Right cardiac atrium (tissue), 5 donors: ENCODE data around the gene ERGIC1. TPM values are rescaled to one million over a fixed set of nuclear protein-coding genes. Genes with fewer than 3 reads are reported as not detected.

Source experiments
- ATAC-seq, 2 donors: fragments of 200-7000 bp; cut with Tn5 transposase; one replicate each; pipeline versions ENCODE4 v1.8.0 to v1.9.1; 2020; ENCODE audit warnings: moderate library complexity in 2 of 2, mild to moderate bottlenecking in 1 of 2
- DNase-seq, 3 donors: peaks; one replicate each; pipeline ENCODE4 v3.0.0-alpha.2; 2020
- H3K27ac ChIP-seq: one replicate; pipeline ENCODE4 v1.5.1; 2013; ENCODE audit warnings: mild to moderate bottlenecking, low read length, control low read depth, moderate library complexity
- H3K27me3 ChIP-seq: one replicate; pipeline ENCODE4 v1.6.1; 2013; ENCODE audit not compliant: control insufficient read depth, insufficient read depth
- H3K4me1 ChIP-seq: one replicate; pipeline ENCODE4 v1.6.1; 2013; ENCODE audit warnings: low read length; ENCODE audit not compliant: control insufficient read depth, insufficient read depth
- H3K4me3 ChIP-seq: one replicate; pipeline ENCODE4 v1.5.1; 2013; ENCODE audit warnings: low read length, control low read depth
- H3K9me3 ChIP-seq: one replicate; pipeline ENCODE4 v1.6.1; 2013; ENCODE audit warnings: low read length; ENCODE audit not compliant: control insufficient read depth
- WGBS: extraction: QIAGEN DNeasy Blood & Tissue Kit; methylation state at CpG from one replicate; pipeline ENCODE4 v1.1.7; 2013; 5-methylcytosine and 5-hydroxymethylcytosine counted together
- intact Hi-C, 4 donors: fragments of 100-400 bp; cut with DNase I; formaldehyde crosslinking; loops; one replicate each; pipeline versions ENCODE4 v1.11.0 to v1.14.0; 2022 to 2023
- polyA plus RNA-seq: library from polyadenylated mRNA; stranded (reverse); fragments of 200-250 nt; gene quantifications from one replicate; pipeline ENCODE4 v1.2.3, GENCODE V29; 2013
- total RNA-seq, 4 donors: library from RNA; stranded (reverse); fragmentation: NEBNext Ultra II Directional; extraction: Animal tissue kit (Norgen Biotek cat#: 25700); gene quantifications; one replicate each; pipeline ENCODE4 v1.2.1, GENCODE V29; 2021
- donor health status: healthy with polysubstance abuse.
- donor health status: DM: no; HTN: yes; CAD: no.
- donor health status: DM: no; HTN: no; CAD: no.
- donor health status: DM: no; HTN: yes; CAD: no; lungs with severe emphysema.
- donor health status: DM: yes; HTN: yes; CAD: no.

The ERGIC1 gene
- total and polyA plus RNA-seq, 5 donors: 73.1 to 96.8 (median 85.0) TPM

DNA sequence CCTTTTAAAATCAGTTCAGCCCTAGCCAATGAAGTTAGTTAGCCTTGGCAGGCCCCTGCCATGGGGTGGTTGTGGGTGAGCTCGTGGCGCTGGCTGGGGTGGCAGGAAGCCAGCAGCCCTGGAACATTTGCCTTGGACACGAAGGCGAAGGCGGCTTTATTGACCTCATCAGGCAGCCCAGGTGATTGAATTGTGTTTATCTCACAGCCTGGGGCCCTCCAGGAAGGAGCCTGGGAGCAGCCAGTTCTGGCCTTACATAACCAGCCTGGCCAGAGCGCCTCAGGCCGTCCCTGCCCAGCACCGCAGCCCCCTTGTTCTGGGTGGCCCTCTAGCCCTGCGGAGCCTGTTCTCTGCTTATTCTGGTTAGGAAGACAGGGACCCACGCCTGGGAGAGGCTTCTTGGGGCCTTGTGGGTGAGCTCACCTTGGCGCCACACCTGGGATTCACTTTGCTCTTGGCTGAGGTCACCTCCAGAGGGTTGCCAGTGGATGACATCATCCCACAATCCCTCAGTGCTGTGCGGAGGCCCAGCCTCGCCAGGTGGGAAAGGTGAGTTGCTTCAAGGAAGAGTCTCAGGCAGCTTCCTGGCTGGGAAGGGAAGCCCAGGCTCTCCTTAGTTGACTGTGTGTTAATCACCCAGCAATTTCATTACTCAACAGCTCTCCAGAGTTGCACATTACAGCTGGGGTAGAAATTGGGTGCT, 70.7 kb downstream of the ERGIC1 start:
- WGBS: 55% methylated on average over 13 of the region's 13 CpGs
- H3K4me1 ChIP-seq: peaks cover 20% of the 10 kb centered on the region

GRCh38 chr5:172905346-172906140, 71.5 kb downstream of the ERGIC1 start:
- H3K4me3 ChIP-seq: no peak overlapping the region
- no peaks in the 10 kb centered on the region for H3K9me3 ChIP-seq
- 82% methylated on average over 26 of the region's 26 CpGs for WGBS
- peak overlapping the region; percentile 38 for H3K27ac ChIP-seq
- no peaks in the 10 kb centered on the region for H3K27me3 ChIP-seq
- intact Hi-C loops: loop anchor here in 2 of 4 donors (10.0 kb wide), 2 partner anchors 131 to 191 kb away; partner anchors contain the start of gene DUSP1 (in 2 of the 2)
- peak in 2 of 3 donors; percentile 41 to 61 for DNase-seq
- no peak for ATAC-seq
- H3K4me1 ChIP-seq: peaks cover 20% of the 10 kb centered on the region

More for the DNA sequence above, 70.7 kb downstream of the ERGIC1 start:
- Histone ChIP-seq H3K4me3 (no peak overlapping the region), H3K27ac (peak overlapping the region; percentile 38), H3K9me3 (no peaks in the 10 kb centered on the region), H3K27me3 (no peaks in the 10 kb centered on the region)
- DNase-seq (peak; percentile 73 to 89 (median 88)), ATAC-seq (peak; percentile 62 to 74)
- intact Hi-C loops: loop anchor here in 2 of 4 donors (10.0 kb wide), 2 partner anchors 130 to 190 kb away; partner anchors contain the start of gene DUSP1 (in 2 of the 2)

DNA sequence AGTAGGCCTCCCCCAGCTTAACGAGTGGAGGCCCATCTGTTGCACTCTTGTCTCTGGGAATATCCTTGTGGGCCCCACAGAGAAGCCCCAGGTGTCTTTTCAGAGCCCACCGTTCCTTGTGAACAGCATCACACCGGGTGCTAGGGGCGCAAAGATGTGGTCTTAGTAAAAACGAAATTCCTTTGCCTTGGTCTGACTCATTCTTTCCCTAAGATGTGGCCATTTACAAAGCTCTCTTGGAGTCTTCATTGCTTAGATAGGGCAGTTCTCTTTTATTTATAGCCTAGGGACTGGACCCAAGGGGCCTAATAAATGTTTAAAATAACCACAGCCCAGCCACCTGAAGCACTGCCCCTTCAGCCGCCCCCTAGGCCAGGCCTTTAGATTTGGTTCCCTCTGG, 72.4 kb downstream of the ERGIC1 start:
- Histone ChIP-seq H3K4me3 (no peak overlapping the region), H3K4me1 (peaks cover 15% of the 10 kb centered on the region), H3K27ac (peak overlapping the region; percentile 37), H3K9me3 (no peaks in the 10 kb centered on the region), H3K27me3 (no peaks in the 10 kb centered on the region)
- no peak for ATAC-seq
- intact Hi-C loops: loop anchor here in 2 of 4 donors (10.0 kb wide), 2 partner anchors 132 to 192 kb away; partner anchors contain the start of gene DUSP1 (in 2 of the 2)
- WGBS: 80% methylated on average over 6 of the region's 6 CpGs
- peak in 1 of 3 donors; percentile 3 for DNase-seq

DNA sequence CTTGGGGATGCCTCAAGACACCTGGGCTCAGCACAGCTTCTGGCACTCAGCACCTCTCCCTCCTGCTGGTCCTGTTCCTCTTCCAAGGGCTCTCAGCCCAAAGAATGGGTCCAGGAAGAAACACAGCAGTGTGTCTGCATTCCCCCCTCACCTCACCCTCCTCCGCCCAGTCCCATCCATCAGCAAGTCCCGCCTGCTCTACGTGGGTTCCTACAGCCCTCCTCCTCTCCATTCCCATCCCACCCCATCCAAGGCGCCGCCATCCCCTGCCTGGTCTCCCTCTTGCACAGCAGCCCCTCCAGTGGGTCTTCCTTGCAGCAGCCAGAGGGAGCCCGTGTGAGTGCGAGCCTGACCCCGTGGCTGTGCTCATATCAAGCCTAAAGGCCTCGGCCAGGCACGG, 72.8 kb downstream of the ERGIC1 start:
- ATAC-seq (no peak), DNase-seq (peak in 1 of 3 donors; percentile 53)
- Histone ChIP-seq H3K4me3 (no peak overlapping the region), H3K4me1 (peaks cover 13% of the 10 kb centered on the region), H3K9me3 (no peaks in the 10 kb centered on the region), H3K27me3 (no peaks in the 10 kb centered on the region), H3K27ac (no peak overlapping the region)
- intact Hi-C loops: loop anchor here in 2 of 4 donors (10.0 kb wide), 2 partner anchors 132 to 192 kb away; partner anchors contain the start of gene DUSP1 (in 2 of the 2)
- WGBS: 78% methylated on average over 10 of the region's 10 CpGs

- H3K4me1 ChIP-seq: peaks cover 9% of the 10 kb centered on the region
Measured at GRCh38 chr5:172907657-172908056, 73.6 kb downstream of the ERGIC1 start.

GRCh38 chr5:172908662-172909061, 74.6 kb downstream of the ERGIC1 start:
- H3K4me3 ChIP-seq: no peak overlapping the region
- no peaks in the 10 kb centered on the region for H3K9me3 ChIP-seq
- no peak for ATAC-seq
- DNase-seq: peak in 2 of 3 donors; percentile 34 to 46
- intact Hi-C loops: loop anchor here in 2 of 4 donors (10.0 kb wide), 2 partner anchors 134 to 194 kb away; partner anchors contain the start of gene DUSP1 (in 2 of the 2)
- H3K4me1 ChIP-seq: peaks cover 4% of the 10 kb centered on the region
- H3K27ac ChIP-seq: no peak overlapping the region
- no peaks in the 10 kb centered on the region for H3K27me3 ChIP-seq
- WGBS: 83% methylated on average over 10 of the region's 10 CpGs

More at GRCh38 chr5:172907657-172908056, 73.6 kb downstream of the ERGIC1 start:
- no peak for ATAC-seq
- DNase-seq: peak in 1 of 3 donors; percentile 2
- no peaks in the 10 kb centered on the region for H3K27me3 ChIP-seq
- WGBS: 96% methylated on average over 4 of the region's 4 CpGs
- intact Hi-C loops: loop anchor here in 2 of 4 donors (10.0 kb wide), 2 partner anchors 133 to 193 kb away; partner anchors contain the start of gene DUSP1 (in 2 of the 2)
- no peak overlapping the region for H3K4me3 ChIP-seq
- H3K9me3 ChIP-seq: no peaks in the 10 kb centered on the region
- H3K27ac ChIP-seq: no peak overlapping the region

DNA sequence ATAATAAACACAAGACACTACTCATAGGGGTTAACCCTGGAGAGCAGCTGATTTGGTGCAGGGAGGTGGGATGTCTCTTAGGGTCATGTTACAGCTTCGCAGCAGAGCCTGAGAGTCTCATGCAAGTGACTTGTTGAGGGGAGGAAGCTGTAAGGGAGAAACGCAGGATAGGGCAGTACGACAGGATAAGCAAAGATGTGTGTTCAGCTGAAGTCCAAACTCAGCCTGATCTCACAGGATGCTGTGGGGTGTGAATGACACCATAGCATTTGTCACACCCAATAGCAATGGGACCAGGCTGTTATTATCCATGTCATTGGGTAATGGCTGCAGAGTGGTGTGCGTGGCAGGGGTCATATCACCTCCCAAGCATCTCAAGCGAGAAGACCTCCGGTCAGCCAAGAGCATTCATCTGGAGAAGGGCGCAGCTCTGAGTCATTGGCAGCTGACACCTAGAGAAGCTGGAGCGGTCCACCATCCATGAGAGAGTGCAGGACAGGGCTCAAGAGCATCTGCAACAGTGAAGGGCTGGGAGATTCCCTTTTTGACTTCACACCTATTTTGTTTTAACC, 76.0 kb downstream of the ERGIC1 start:
- intact Hi-C loops: loop anchor here in 3 of 4 donors (5.0 to 10.0 kb wide), 3 partner anchors 135 to 195 kb away; partner anchors contain the start of gene DUSP1 (in 3 of the 3)
- DNase-seq (peak in 1 of 3 donors; percentile 13), ATAC-seq (peak; percentile 5 to 44)
- 55% methylated on average over 8 of the region's 8 CpGs for whole genome bisulfite sequencing
- Histone ChIP-seq H3K27ac (no peak overlapping the region), H3K4me3 (no peak overlapping the region), H3K27me3 (no peaks in the 10 kb centered on the region), H3K4me1 (peaks cover 2% of the 10 kb centered on the region), H3K9me3 (no peaks in the 10 kb centered on the region)

- intact Hi-C loops: loop anchor here in 1 of 4 donors (5.0 kb wide), 1 partner anchor 139 kb away; the partner anchor contains the start of gene DUSP1
- Histone ChIP-seq H3K9me3 (no peaks in the 10 kb centered on the region), H3K4me3 (no peak overlapping the region), H3K27ac (peak overlapping the region; percentile 54), H3K27me3 (no peaks in the 10 kb centered on the region), H3K4me1 (peaks cover under 1% of the 10 kb centered on the region)
- peak; percentile 73 to 88 (median 85) for DNase-seq
- peak; percentile 85 to 90 for ATAC-seq
- 49% methylated on average over 9 of the region's 9 CpGs for WGBS
Measured at GRCh38 chr5:172910828-172911627, 77.0 kb downstream of the ERGIC1 start.

DNA sequence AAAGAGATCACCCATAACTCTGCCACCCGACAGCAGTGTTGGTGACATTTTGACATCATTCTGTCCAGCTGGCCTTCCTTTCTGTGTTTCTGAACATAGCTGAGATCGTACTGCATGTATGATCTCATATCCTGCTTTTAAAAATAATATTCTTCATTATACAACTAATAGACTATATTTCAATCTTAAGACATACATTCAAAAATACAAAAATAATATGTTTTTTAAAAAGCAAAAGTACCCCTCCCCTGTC, 77.5 kb downstream of the ERGIC1 start:
- intact Hi-C loops: loop anchor here in 1 of 4 donors (5.0 kb wide), 1 partner anchor 139 kb away; the partner anchor contains the start of gene DUSP1
- ATAC-seq (no peak), DNase-seq (no peak)
- Histone ChIP-seq H3K4me3 (no peak overlapping the region), H3K27ac (peak overlapping the region; percentile 54), H3K4me1 (no peaks in the 10 kb centered on the region), H3K9me3 (no peaks in the 10 kb centered on the region), H3K27me3 (no peaks in the 10 kb centered on the region)
- WGBS: 35% methylated on average over 2 of the region's 2 CpGs

GRCh38 chr5:172911976-172912375, 77.9 kb downstream of the ERGIC1 start:
- no peaks in the 10 kb centered on the region for H3K4me1 ChIP-seq
- H3K9me3 ChIP-seq: no peaks in the 10 kb centered on the region
- no peaks in the 10 kb centered on the region for H3K27me3 ChIP-seq
- DNase-seq (no peak), ATAC-seq (no peak)
- H3K4me3 ChIP-seq: no peak overlapping the region
- H3K27ac ChIP-seq: no peak overlapping the region
- intact Hi-C loops: loop anchor here in 1 of 4 donors (5.0 kb wide), 1 partner anchor 140 kb away; the partner anchor contains the start of gene DUSP1
- 60% methylated on average over 1 of the region's 1 CpG for WGBS
